NT2/D1 (cell line): Measurements from ENCODE around the gene CLCN7.

ENCODE experiments used
- SUZ12 ChIP-seq: IDR thresholded peaks from 2 replicates; pipeline ENCODE4 v1.6.1; 2011; ENCODE audit not compliant: insufficient read length, insufficient read depth; ENCODE audit errors: extremely low read depth
- ZNF274 ChIP-seq: IDR thresholded peaks from 2 replicates; pipeline ENCODE4 v1.6.1; 2011; ENCODE audit warnings: mild to moderate bottlenecking, low read depth, low read length

DNA sequence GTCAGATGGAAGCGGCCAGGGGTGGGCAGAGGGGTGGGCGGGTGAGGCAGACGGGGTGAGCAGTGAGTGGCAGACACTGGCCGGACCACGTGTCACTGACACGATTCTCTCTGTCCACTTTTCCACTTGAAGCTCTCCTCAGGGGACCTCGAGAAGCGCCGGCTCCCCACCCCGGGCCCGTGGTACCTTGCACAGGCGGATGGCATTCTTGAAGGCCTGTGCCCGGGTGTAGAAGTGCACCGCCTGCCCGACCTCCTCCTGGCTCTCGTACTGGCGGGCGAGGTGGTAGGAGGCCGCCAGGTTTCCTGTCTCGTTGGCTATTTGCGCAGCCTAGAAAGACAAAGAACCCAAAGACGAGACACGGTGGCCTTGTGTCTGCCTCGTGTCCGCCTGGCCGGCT lies 49.5 kb upstream of the CLCN7 start:
- TF ChIP-seq ZNF274 (no peak), SUZ12 (no peak)
